Measurements from ENCODE around the gene MZT1. TPM values are rescaled to one million over a fixed set of nuclear protein-coding genes. Genes with fewer than 3 reads are reported as not detected.
A peak's percentile ranks its signal among the peaks of the same experiment; 100 is the strongest.
"Not testable (repeated sequence)": the region's sequence is repeated elsewhere in the genome, so short reads cannot be mapped to it uniquely, and the experiment has no call there.

Gene MZT1
- total and polyA plus RNA-seq, 4 donors = 1.9 to 16.4 (median 2.3) TPM

DNA sequence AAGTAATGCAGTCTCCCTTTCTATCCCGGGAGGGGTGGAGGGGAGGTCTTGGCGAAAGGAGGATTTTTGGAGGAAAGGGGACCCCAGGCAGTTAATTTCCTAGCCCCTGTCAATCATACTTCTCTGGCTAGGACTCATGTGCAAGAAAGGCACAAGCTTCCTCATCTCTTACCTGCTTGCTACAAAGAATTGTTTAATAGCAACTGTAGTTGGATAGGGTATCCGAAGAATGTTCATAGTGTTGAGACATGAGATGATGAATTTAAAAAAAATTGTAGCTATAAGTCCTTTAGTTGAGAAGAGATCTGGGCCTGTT lies 819 bp upstream of the MZT1 start:
- WGBS = 15% methylated on average over 3 of the region's 3 CpGs
- peaks cover 0 to 17% (median 13%) of the 10 kb centered on the region in 4 donors for H3K4me1 ChIP-seq (ENCODE audit: control insufficient read depth in 4 of 4, insufficient read depth in 4 of 4, low read length in 3 of 4)
- no peak for DNase-seq (ENCODE audit: low spot score)
- H3K36me3 ChIP-seq (ENCODE audit: control insufficient read depth in 4 of 4, insufficient read depth in 3 of 4, low read depth in 1 of 4, low read length in 3 of 4) = no peaks in the 10 kb centered on the region
- peak overlapping the region; percentile 77 to 96 (median 84) for H3K4me3 ChIP-seq (ENCODE audit: low read depth in 1 of 3, low read length in 3 of 3)
- no peak overlapping the region for H3K27ac ChIP-seq (ENCODE audit: low read depth in 1 of 2, low read length in 2 of 2)
- no peaks in the 10 kb centered on the region for H3K9me3 ChIP-seq (ENCODE audit: control insufficient read depth in 4 of 4, low read length in 3 of 4)
- H3K9ac ChIP-seq (ENCODE audit: low read depth in 1 of 2, low read length in 2 of 2) = peak overlapping the region; percentile 60 to 72
- no peak for TF ChIP-seq TAF1 (conservative IDR thresholded peaks at IDR 0.05)
- TF ChIP-seq YY1 (IDR thresholded peaks at IDR 0.05) = no peak
- no peak for TF ChIP-seq EGR1 (IDR thresholded peaks at IDR 0.05; ENCODE audit: low read depth in 2 of 2)
- H3K27me3 ChIP-seq (ENCODE audit: control insufficient read depth in 4 of 4, insufficient read depth in 4 of 4, low read length in 3 of 4) = no peaks in the 10 kb centered on the region

GRCh38 chr13:72726726-72727416 lies 558 bp downstream of the MZT1 start:
- peak overlapping the region; percentile 77 to 96 (median 84) for H3K4me3 ChIP-seq (ENCODE audit: low read depth in 1 of 3, low read length in 3 of 3)
- TF ChIP-seq FOXA2 (IDR thresholded peaks at IDR 0.05) (no peak), RXRA (IDR thresholded peaks at IDR 0.05) (no peak), EGR1 (IDR thresholded peaks at IDR 0.05; ENCODE audit: low read depth in 2 of 2) (no peak), FOXA1 (IDR thresholded peaks at IDR 0.05) (no peak), CTCF (IDR thresholded peaks at IDR 0.05; ENCODE audit: low read depth, low read length, missing input control) (no peak), JUND (IDR thresholded peaks at IDR 0.05) (no peak), NR2F2 (IDR thresholded peaks at IDR 0.05) (no peak), RAD21 (IDR thresholded peaks at IDR 0.05) (no peak), TAF1 (conservative IDR thresholded peaks at IDR 0.05) (no peak)
- TF ChIP-seq, protein P1, sequence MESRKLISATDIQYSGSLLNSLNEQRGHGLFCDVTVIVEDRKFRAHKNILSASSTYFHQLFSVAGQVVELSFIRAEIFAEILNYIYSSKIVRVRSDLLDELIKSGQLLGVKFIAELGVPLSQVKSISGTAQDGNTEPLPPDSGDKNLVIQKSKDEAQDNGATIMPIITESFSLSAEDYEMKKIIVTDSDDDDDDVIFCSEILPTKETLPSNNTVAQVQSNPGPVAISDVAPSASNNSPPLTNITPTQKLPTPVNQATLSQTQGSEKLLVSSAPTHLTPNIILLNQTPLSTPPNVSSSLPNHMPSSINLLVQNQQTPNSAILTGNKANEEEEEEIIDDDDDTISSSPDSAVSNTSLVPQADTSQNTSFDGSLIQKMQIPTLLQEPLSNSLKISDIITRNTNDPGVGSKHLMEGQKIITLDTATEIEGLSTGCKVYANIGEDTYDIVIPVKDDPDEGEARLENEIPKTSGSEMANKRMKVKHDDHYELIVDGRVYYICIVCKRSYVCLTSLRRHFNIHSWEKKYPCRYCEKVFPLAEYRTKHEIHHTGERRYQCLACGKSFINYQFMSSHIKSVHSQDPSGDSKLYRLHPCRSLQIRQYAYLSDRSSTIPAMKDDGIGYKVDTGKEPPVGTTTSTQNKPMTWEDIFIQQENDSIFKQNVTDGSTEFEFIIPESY (IDR thresholded peaks at IDR 0.05) = no peak
- DNase-seq (ENCODE audit: low spot score) = peak; percentile 78
- peak overlapping the region in 1 of 2 donors; percentile 37 for H3K9ac ChIP-seq (ENCODE audit: low read depth in 1 of 2, low read length in 2 of 2)
- H3K36me3 ChIP-seq (ENCODE audit: control insufficient read depth in 4 of 4, insufficient read depth in 3 of 4, low read depth in 1 of 4, low read length in 3 of 4) = no peaks in the 10 kb centered on the region
- 4% methylated on average over 49 of the region's 49 CpGs for WGBS
- peaks cover 0 to 17% (median 13%) of the 10 kb centered on the region in 4 donors for H3K4me1 ChIP-seq (ENCODE audit: control insufficient read depth in 4 of 4, insufficient read depth in 4 of 4, low read length in 3 of 4)
- no peaks in the 10 kb centered on the region for H3K27me3 ChIP-seq (ENCODE audit: control insufficient read depth in 4 of 4, insufficient read depth in 4 of 4, low read length in 3 of 4)
- H3K9me3 ChIP-seq (ENCODE audit: control insufficient read depth in 4 of 4, low read length in 3 of 4) = no peaks in the 10 kb centered on the region
- H3K27ac ChIP-seq (ENCODE audit: low read depth in 1 of 2, low read length in 2 of 2) = peak overlapping the region in 1 of 2 donors; percentile 17

- not testable (repeated sequence) for H3K27me3 ChIP-seq (ENCODE audit: control insufficient read depth in 4 of 4, insufficient read depth in 4 of 4, low read length in 3 of 4); H3K4me3 ChIP-seq (ENCODE audit: low read depth in 1 of 3, low read length in 3 of 3); H3K9ac ChIP-seq (ENCODE audit: low read depth in 1 of 2, low read length in 2 of 2); H3K36me3 ChIP-seq (ENCODE audit: control insufficient read depth in 4 of 4, insufficient read depth in 3 of 4, low read depth in 1 of 4, low read length in 3 of 4); H3K27ac ChIP-seq (ENCODE audit: low read depth in 1 of 2, low read length in 2 of 2); H3K9me3 ChIP-seq (ENCODE audit: control insufficient read depth in 4 of 4, low read length in 3 of 4); DNase-seq (ENCODE audit: low spot score)
- WGBS = 93% methylated on average over 15 of the region's 15 CpGs
- peaks cover 0 to 17% (median 13%) of the 10 kb centered on the region in 4 donors for H3K4me1 ChIP-seq (ENCODE audit: control insufficient read depth in 4 of 4, insufficient read depth in 4 of 4, low read length in 3 of 4)
Observed at GRCh38 chr13:72726185-72726584, 1.2 kb downstream of the MZT1 start.

Data from liver (tissue), 9 donors.